Keratinocyte (primary cell): ENCODE measurements around the gene OBSCN. TPM values are rescaled to one million over a fixed set of nuclear protein-coding genes. Genes with fewer than 3 reads are reported as not detected.

ENCODE experiments used
- DNase-seq: peaks from one replicate; pipeline ENCODE4 v3.0.0-alpha.2; 2011; ENCODE audit warnings: low read depth, missing footprints, low spot score
- FAIRE-seq: peaks from 2 replicates; lab custom pipeline; 2011; peaks lifted over from hg19 to GRCh38; lab: Jason Lieb, UNC
- H2AFZ ChIP-seq: 2 replicates; pipeline ENCODE4 v1.6.0; 2012; ENCODE audit warnings: low read length, control low read depth, inconsistent platforms; ENCODE audit not compliant: control insufficient read depth
- H3K27ac ChIP-seq: 2 replicates; pipeline ENCODE4 v1.5.1; 2011; ENCODE audit warnings: low read length; ENCODE audit not compliant: control insufficient read depth, insufficient read depth
- H3K27me3 ChIP-seq: 3 replicates; pipeline ENCODE4 v1.6.0; 2011; ENCODE audit warnings: low read length; ENCODE audit not compliant: control insufficient read depth, insufficient read depth; ENCODE audit errors: extremely low read depth
- H3K36me3 ChIP-seq, 2 experiments: 2 replicates in 1 of 2; 3 replicates in 1 of 2; pipeline ENCODE4 v1.5.1; 2011; ENCODE audit warnings: low read length in 2 of 2, mild to moderate bottlenecking in 1 of 2; ENCODE audit not compliant: control insufficient read depth in 2 of 2, insufficient read depth in 2 of 2; ENCODE audit errors: extremely low read depth in 1 of 2
- H3K4me1 ChIP-seq: 3 replicates; pipeline ENCODE4 v1.5.1; 2011; ENCODE audit warnings: low read length; ENCODE audit not compliant: control insufficient read depth, insufficient read depth; ENCODE audit errors: extremely low read depth
- H3K4me2 ChIP-seq: 3 replicates; pipeline ENCODE4 v1.6.0; 2011; ENCODE audit warnings: low read depth, low read length; ENCODE audit not compliant: control insufficient read depth, insufficient read depth; ENCODE audit errors: extremely low read depth
- H3K4me3 ChIP-seq, 3 experiments: fragments of 200-600 bp in 1 of 3; sonication (generic) in 1 of 3; 2 replicates in 2 of 3; 3 replicates in 1 of 3; pipeline ENCODE4 v1.5.1; 2011 to 2016; ENCODE audit warnings: low read length in 3 of 3, mild to moderate bottlenecking in 3 of 3, control low read depth in 2 of 3, inconsistent platforms in 1 of 3, low read depth in 1 of 3, mixed read lengths in 1 of 3, mixed run types in 1 of 3, moderate library complexity in 1 of 3; ENCODE audit not compliant: control insufficient read depth in 2 of 3, insufficient read depth in 2 of 3; ENCODE audit errors: extremely low read depth in 1 of 3
- H3K79me2 ChIP-seq: 2 replicates; pipeline ENCODE4 v1.6.0; 2012; ENCODE audit warnings: low read length; ENCODE audit not compliant: control insufficient read depth, insufficient read depth
- H3K9ac ChIP-seq: 3 replicates; pipeline ENCODE4 v1.6.0; 2011; ENCODE audit warnings: low read length; ENCODE audit not compliant: control insufficient read depth, insufficient read depth; ENCODE audit errors: extremely low read depth
- H3K9me1 ChIP-seq: 3 replicates; pipeline ENCODE4 v1.6.0; 2011; ENCODE audit warnings: low read length; ENCODE audit not compliant: control insufficient read depth, insufficient read depth; ENCODE audit errors: extremely low read depth
- H3K9me3 ChIP-seq: 2 replicates; pipeline ENCODE4 v1.5.1; 2012; ENCODE audit warnings: low read depth, low read length; ENCODE audit not compliant: control insufficient read depth
- H4K20me1 ChIP-seq: 3 replicates; pipeline ENCODE4 v1.6.0; 2011; ENCODE audit warnings: low read length; ENCODE audit not compliant: control insufficient read depth, insufficient read depth; ENCODE audit errors: extremely low read depth
- EZH2 ChIP-seq: IDR thresholded peaks from one replicate; pipeline ENCODE4 v1.6.1; 2012; ENCODE audit warnings: inconsistent platforms, mild to moderate bottlenecking, low read length, moderate library complexity
- dilution Hi-C: fragments of 300-500 bp; cut with MboI; formaldehyde crosslinking; loops from one replicate; pipeline ENCODE4 v1.7.0; 2020; ENCODE audit warnings: low sequenced_read_pairs; ENCODE audit not compliant: extremely low pct_ligation_motif_present
- polyA plus RNA-seq, 5 experiments: library from polyadenylated mRNA; depleted of rRNA in 3 of 5; stranded (reverse) in 3 of 5; stranded (forward) in 1 of 5; unstranded in 1 of 5; fragments of >200 nt; gene quantifications; 1 replicate in 1 of 5; 2 replicates in 3 of 5; 3 replicates in 1 of 5; pipeline versions ENCODE4 v1.2.1 to v1.2.3, GENCODE V29; 2011 to 2012; ENCODE audit warnings: missing spikeins in 2 of 5, low read depth in 1 of 5, low replicate concordance in 1 of 5
- TF ChIP-seq, protein P1 (sequence below), 3 experiments: IDR thresholded peaks in 1 of 3; conservative IDR thresholded peaks in 1 of 3; optimal IDR thresholded peaks in 1 of 3; 2 replicates in 2 of 3; 3 replicates in 1 of 3; pipeline versions ENCODE3 to v1.5.1; 2011; ENCODE audit warnings: low read length in 3 of 3, mild to moderate bottlenecking in 3 of 3, moderate library complexity in 2 of 3, control low read depth in 1 of 3, inconsistent platforms in 1 of 3; ENCODE audit not compliant: insufficient read depth in 2 of 3; ENCODE audit errors: extremely low read depth in 1 of 3

Gene OBSCN
- polyA plus RNA-seq, 1 donor (not counting 4 experiments of a cell fraction or from before 2014, with no cell fraction given), result 1.8 TPM

DNA sequence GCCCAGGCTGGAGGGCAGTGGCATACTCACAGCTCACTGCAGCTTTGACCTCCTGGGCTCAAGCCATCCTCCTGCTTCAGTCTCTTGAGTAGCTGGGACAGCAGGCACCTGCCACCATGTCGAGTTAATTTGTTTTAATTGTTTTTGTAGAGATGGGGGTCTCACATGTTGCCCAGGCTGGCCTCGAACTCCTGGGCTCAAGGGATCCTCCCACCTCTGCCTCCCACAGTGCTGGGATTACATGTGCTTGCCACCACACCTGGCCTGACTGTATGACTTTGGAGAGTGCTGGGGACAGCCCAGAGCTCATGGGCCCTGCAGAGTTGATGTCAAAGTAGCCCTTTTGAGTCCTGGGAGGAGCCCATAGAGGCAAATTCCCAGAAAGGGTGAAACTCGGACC, 1.8 kb downstream of the OBSCN start:
- dilution Hi-C loops, result no loop called here
- no peak for FAIRE-seq
- no peaks in the 10 kb centered on the region for H3K9me1 ChIP-seq
- H2AFZ ChIP-seq, result no peak overlapping the region
- no peak overlapping the region for H3K4me3 ChIP-seq
- H3K9ac ChIP-seq, result no peak overlapping the region
- no peak overlapping the region for H3K27ac ChIP-seq
- H3K4me1 ChIP-seq, result no peaks in the 10 kb centered on the region
- H3K27me3 ChIP-seq, result peaks cover 6% of the 10 kb centered on the region
- H3K9me3 ChIP-seq, result no peaks in the 10 kb centered on the region
- H3K36me3 ChIP-seq, result no peaks in the 10 kb centered on the region
- H3K79me2 ChIP-seq, result no peaks in the 10 kb centered on the region
- no peak for DNase-seq
- no peaks in the 10 kb centered on the region for H4K20me1 ChIP-seq
- no peak overlapping the region for H3K4me2 ChIP-seq
- no peak for TF ChIP-seq EZH2
- TF ChIP-seq, protein P1, sequence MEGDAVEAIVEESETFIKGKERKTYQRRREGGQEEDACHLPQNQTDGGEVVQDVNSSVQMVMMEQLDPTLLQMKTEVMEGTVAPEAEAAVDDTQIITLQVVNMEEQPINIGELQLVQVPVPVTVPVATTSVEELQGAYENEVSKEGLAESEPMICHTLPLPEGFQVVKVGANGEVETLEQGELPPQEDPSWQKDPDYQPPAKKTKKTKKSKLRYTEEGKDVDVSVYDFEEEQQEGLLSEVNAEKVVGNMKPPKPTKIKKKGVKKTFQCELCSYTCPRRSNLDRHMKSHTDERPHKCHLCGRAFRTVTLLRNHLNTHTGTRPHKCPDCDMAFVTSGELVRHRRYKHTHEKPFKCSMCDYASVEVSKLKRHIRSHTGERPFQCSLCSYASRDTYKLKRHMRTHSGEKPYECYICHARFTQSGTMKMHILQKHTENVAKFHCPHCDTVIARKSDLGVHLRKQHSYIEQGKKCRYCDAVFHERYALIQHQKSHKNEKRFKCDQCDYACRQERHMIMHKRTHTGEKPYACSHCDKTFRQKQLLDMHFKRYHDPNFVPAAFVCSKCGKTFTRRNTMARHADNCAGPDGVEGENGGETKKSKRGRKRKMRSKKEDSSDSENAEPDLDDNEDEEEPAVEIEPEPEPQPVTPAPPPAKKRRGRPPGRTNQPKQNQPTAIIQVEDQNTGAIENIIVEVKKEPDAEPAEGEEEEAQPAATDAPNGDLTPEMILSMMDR (optimal IDR thresholded peaks at IDR 0.05 in 1 of 3, IDR thresholded peaks at IDR 0.05 in 1 of 3, conservative IDR thresholded peaks at IDR 0.05 in 1 of 3; ENCODE audit: extremely low read depth in 1 of 3, insufficient read depth in 2 of 3, low read length in 3 of 3), result no peak

DNA sequence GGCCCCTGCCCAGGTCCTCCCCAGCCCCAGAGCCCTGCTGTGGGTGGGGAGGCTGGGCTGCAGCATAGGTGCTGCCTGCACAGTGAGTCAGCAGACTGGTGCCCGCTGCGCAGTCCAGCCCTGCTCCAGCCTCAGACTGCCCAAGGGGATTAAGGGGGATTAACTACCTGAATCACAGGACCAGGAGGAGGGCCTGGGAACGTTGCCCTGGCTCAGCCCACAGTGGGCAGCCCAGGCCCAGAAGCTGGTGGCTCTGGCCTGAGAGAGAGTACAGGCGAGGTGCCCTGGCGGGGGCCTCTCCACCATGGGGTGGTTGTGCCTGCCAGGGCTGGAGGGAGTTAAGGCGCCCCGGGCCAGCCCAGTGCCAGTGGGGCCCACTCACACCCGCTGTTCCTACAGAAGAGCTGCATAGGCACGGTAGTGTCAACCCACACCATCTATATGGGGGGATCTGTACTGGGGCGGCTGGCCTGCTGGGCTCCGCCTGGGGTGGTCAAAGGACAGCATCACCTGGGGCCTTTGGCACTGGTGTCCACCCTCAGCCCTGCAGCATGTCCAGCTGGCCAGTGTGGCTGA, 2.3 kb downstream of the OBSCN start:
- no peaks in the 10 kb centered on the region for H4K20me1 ChIP-seq
- H3K4me2 ChIP-seq, result no peak overlapping the region
- dilution Hi-C loops, result no loop called here
- peaks cover 6% of the 10 kb centered on the region for H3K27me3 ChIP-seq
- H3K36me3 ChIP-seq, result no peaks in the 10 kb centered on the region
- H3K27ac ChIP-seq, result no peak overlapping the region
- H3K9me1 ChIP-seq, result no peaks in the 10 kb centered on the region
- no peaks in the 10 kb centered on the region for H3K79me2 ChIP-seq
- H3K9ac ChIP-seq, result no peak overlapping the region
- H3K9me3 ChIP-seq, result no peaks in the 10 kb centered on the region
- no peaks in the 10 kb centered on the region for H3K4me1 ChIP-seq
- DNase-seq (no peak), FAIRE-seq (no peak)
- TF ChIP-seq, protein P1 (optimal IDR thresholded peaks at IDR 0.05 in 1 of 3, IDR thresholded peaks at IDR 0.05 in 1 of 3, conservative IDR thresholded peaks at IDR 0.05 in 1 of 3; ENCODE audit: extremely low read depth in 1 of 3, insufficient read depth in 2 of 3, low read length in 3 of 3), result no peak
- no peak overlapping the region for H3K4me3 ChIP-seq
- no peak overlapping the region for H2AFZ ChIP-seq
